ENCODE results near the gene LIN9.
"Not testable (repeated sequence)": the region's sequence is repeated elsewhere in the genome, so short reads cannot be mapped to it uniquely, and the experiment has no call there.

Gene LIN9

GRCh38 chr1:226272233-226272902 is 36.6 kb downstream of the LIN9 start:
- DNase-seq (ENCODE audit: low spot score) = not testable (repeated sequence)

DNA sequence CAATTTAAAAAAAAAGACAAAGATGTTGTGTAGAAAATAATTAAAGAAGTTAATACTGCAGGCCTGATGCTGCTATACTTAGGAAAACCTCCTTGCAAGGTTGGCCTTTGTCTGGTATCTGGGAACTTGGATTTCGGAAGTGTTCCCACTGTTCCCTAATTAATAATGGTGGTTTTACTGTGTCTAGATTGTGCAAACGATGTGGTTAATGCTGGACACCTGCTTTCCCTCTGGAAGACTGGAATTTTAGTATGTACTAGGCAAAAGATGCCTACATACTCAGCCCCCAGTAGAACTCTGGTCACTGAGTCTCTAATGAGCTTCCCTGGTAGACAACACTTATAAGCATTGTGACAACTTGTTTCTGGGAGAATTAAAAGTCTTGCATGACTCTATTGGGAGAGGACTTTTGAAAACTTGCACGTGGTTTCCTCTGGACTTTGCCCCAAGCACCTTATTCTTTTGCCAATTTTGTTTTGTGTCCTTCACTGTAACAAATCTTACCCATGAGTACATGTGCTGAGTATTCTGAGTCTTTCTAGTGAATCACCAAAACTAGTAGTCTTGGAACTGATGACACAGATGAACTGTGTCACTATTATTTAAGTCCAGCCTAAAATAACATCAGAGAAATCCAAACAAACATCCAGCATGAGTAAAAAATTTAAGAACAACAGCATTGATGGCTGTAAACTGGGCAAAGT is 40.4 kb downstream of the LIN9 start:
- no peak for DNase-seq (ENCODE audit: low spot score)

GRCh38 chr1:226261818-226262217 is 47.1 kb downstream of the LIN9 start:
- DNase-seq (ENCODE audit: low spot score) = no peak

- no peak for DNase-seq (ENCODE audit: low spot score)
These were observed 53.6 kb downstream of the LIN9 start for GRCh38 chr1:226255380-226255779.

- DNase-seq (ENCODE audit: low spot score) = no peak
These were observed 55.0 kb downstream of the LIN9 start for GRCh38 chr1:226253933-226254332.

DNA sequence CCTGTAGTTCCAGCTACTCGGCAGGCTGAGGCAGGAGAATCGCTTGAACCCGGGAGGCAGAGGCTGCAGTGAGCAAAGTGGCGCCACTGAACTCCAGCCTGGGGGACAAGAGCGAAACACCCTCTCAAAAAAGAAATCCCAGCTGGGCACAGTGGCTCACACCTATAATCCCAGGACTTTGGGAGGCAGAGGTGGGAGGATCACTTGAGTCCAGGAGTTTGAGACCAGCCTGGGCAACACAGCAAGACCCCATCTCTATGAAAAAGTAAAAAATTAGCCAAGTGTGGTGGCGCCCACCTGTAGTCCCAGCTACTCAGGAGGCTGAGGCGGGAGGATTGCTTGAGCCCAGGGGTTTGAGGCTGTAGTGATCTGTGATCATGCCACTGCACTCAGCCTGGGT is 56.1 kb downstream of the LIN9 start:
- not testable (repeated sequence) for DNase-seq (ENCODE audit: low spot score)

DNA sequence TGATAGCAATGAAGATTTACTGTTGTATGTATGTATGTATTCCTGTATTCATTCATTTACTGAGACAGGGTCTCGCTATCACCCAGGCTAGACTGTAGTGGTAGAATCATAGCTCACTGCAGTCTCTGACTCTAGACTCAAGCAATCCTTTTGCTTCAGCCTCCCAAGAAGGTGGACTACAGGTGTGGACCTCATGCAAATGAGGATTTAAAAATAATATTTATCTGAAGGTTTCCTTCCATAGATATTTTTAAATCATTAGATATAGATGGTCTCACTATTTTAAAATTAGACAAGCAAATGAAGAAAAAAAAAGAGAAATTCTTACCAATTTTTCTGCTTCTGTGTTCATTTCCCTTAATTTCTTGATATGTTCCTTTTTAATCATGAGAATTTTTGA is 58.5 kb downstream of the LIN9 start:
- DNase-seq (ENCODE audit: low spot score) = no peak

DNA sequence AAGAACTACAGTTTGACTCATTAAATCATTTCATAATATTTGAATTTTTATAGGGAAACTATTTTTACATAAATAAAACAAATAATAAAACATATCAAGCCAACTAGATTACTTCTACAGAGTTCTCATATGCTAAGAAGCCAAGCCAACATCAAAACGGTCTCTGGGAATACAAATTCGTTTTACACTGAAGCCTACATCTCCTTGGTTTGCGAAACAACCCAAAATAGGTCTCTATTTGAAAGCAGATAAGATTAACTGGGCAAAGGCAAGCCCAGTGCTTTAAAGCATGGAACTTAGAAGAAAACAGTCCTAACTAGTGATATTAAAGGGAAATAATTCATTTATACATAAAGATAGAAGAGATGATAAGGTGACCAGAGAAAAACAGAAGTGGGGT is 60.2 kb downstream of the LIN9 start:
- no peak for DNase-seq (ENCODE audit: low spot score)

DNA sequence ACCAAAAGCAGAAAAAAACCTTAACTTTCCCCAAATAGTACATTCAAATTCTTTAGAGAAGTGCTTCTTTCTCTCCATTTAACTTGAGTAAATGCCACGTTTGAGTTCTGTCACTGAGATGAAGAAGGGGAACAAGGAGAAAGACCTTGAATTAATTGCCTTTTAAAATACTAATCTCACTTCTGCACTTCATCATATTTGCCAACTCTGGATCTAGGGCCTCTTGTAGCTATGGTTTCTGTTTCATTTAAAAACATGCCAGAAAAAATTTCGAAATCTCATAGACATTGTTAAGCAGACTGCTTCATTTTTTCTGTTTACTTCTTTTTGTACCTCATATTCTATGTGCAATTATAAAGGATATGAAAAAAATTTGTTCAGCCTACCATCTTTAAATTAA is 60.9 kb downstream of the LIN9 start:
- DNase-seq (ENCODE audit: low spot score) = no peak

DNA sequence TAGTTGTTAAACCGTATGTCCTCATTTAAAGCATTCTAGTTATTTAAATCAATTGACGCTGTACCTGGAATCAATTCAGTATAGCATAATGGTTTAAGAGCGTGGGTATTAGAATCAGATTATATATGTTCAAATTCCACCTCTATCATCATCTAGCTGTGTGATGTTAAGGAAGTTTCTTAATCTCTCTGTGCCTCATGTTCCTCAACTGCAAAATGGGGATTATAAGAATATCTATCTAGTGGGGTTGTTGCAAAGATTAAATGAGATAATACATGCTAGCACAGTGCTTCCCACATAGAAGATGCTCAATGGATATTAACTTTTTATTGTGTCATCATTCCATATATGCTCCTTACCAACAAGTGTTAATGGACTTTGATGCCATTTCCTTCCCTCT is 69.5 kb downstream of the LIN9 start:
- no peak for DNase-seq (ENCODE audit: low spot score)

DNA sequence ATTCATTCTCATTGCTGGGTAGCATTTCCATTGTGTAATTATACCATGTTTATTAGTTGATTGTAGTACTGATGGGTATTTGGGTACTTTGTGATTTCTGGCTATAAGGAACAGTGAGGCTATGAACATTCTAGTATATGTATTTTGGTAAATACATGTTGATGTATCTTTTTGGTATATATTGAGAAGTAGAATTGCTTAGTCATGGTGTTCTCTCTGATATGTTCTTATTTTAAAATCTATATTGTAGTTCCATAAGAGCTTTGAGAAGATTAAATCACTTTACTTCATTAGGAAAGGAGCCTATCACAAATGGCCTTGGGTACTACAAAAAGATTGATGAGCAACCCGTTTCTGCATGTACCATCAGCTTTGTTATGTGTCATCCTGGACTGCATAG is 72.1 kb downstream of the LIN9 start:
- no peak for DNase-seq (ENCODE audit: low spot score)

DNA sequence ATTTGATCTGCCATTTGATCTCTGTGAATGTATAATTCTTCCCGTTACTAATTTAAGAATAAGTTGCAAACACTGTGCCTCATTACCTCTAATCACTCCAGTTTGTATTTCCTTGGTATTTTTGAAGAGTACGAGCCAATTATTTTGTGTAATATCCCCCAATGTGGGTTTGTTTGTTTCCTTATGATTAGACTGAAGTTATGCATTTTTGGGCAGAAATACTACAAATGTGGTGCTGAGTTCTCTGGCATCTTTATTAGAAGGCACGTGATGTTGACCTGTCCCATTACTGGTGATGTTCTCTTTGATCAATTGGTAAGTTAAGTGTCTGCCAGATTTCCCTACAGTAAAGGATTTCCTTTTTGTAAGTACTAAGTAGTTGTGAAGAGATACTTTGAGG is 75.2 kb downstream of the LIN9 start:
- no peak for DNase-seq (ENCODE audit: low spot score)

- no peak for DNase-seq (ENCODE audit: low spot score)
These were observed 75.7 kb downstream of the LIN9 start for GRCh38 chr1:226233293-226233692.

- DNase-seq (ENCODE audit: low spot score) = no peak
These were observed 82.4 kb downstream of the LIN9 start for GRCh38 chr1:226226601-226227000.

- no peak for DNase-seq (ENCODE audit: low spot score)
These were observed 85.1 kb downstream of the LIN9 start for GRCh38 chr1:226223786-226224244.

DNA sequence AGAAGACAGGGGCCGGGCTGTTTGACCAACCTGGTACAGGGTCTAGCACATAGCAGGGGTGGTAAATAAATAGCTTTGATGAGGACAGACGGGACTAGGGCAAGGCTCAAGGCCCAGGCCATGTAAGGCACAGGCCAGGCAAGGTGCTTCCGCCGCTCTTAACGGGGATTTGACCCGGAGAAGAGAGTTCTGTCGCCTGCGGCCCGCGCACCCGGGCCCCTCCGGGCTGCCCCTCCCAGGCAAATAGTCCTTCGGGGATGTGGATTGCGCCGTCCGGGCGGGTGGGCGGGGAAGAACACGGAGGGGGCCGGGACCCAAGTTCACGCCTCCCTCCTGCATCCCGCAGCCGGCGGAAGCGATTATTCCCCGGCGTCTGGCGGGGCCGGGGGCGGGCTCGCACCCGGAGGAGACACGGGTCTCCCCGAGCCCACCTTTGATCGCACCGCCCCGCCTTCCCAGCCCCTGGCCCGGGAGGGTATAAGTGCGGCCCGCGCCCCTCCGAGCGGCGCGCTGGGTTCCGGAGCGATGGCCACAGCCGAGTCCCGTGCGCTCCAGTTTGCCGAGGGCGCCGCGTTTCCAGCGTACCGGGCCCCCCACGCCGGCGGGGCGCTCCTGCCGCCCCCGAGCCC is 85.7 kb downstream of the LIN9 start, which contains the start of gene MIXL1:
TSS of gene MIXL1 (plus strand) at position 508 of the 629 bp plus-strand sequence. CDS start at position 526, 18 bp downstream.
- DNase-seq (ENCODE audit: low spot score) = no peak

- no peak for DNase-seq (ENCODE audit: low spot score)
These were observed 86.3 kb downstream of the LIN9 start for GRCh38 chr1:226222686-226223085.

GRCh38 chr1:226220473-226221189 is 88.3 kb downstream of the LIN9 start:
- no peak for DNase-seq (ENCODE audit: low spot score)

DNA sequence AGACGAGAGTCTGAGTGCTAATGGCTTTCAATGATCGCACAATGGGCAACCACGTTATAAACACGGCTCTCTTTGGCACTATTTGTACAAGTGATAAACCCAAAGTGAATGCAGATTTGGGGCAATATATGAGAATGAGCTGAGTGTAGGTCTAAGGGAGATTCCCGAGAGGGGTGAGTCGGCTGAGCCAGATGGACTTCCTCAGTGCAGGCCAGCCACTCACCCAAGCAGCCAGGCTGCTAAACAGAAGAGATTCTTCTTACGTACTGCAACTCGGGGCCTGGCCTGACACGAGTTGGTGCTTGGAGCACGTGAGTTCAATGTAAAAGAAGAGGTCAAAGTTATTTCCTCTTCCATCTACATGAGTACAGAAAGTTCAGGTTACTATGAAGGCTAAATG is 91.7 kb downstream of the LIN9 start:
- no peak for DNase-seq (ENCODE audit: low spot score)

GRCh38 chr1:226216056-226216455 is 92.9 kb downstream of the LIN9 start:
- no peak for DNase-seq (ENCODE audit: low spot score)

GRCh38 chr1:226215239-226215638 is 93.7 kb downstream of the LIN9 start:
- DNase-seq (ENCODE audit: low spot score) = no peak

DNA sequence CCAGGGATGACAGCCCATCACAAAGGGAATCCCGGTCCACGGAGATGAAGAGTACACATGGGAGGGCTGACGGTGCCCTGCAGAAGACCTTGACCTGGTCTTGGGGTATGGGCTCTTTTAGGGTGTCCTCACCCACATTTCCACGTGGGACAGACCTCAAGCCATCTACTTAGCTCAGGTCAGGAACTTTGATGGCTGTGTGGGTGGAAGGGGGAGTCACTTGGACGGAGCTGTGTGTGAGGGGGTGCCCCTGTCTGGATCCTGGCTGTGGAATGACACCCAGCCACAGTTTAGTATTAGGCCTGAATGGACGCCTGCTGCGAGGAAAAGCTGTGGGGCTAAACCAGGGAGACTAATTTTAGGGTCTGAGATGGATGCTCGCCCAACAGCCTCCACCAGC is 96.4 kb downstream of the LIN9 start:
- no peak for DNase-seq (ENCODE audit: low spot score)

All from left forelimb (tissue), 1 donor.